Fibroblast of skin of scalp (primary cell): ENCODE data around the gene RHOXF2B. TPM values are rescaled to one million over a fixed set of nuclear protein-coding genes. Genes with fewer than 3 reads are reported as not detected.
"Not testable (repeated sequence)": the region's sequence is repeated elsewhere in the genome, so short reads cannot be mapped to it uniquely, and the experiment has no call there.

Experiments
- DNase-seq: peaks from one replicate; pipeline ENCODE4 v3.0.0-alpha.2; 2013
- polyA plus RNA-seq, 2 experiments: library from polyadenylated mRNA; unstranded; fragments of 120-200 nt; gene quantifications; one replicate each; pipeline ENCODE4 v1.2.1, GENCODE V29; 2013; ENCODE audit not compliant: insufficient read length in 2 of 2

RHOXF2B gene
- not detected for polyA plus RNA-seq (2013, experiment 1 of 2; ENCODE audit: insufficient read length)
- not detected for polyA plus RNA-seq (2013, experiment 2 of 2; ENCODE audit: insufficient read length)

DNA sequence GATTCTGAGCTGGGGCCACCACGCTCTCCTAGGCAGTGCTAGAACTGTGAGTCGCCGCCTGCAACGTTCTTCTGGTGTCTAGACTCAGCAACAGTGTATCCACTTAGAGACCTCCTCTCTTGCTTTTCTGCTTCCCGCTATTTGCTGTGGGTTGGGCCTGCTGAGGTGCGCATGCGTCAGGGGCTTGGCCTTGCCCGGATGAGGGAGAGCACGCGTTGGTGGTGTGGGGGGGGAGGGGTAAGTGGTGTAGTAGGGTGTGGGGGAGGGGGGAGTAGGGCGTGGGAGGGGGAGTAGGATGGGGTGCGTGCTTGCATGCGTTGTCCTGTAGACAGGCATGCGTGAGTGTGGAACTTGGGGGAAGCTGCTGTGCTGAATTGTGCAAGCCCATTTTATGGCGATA lies at the start of gene RHOXF2B:
TSS of gene RHOXF2B (minus strand) at position 101 of the 400 bp plus-strand sequence. CDS start 138 bp downstream, outside the sequence.
- DNase-seq: not testable (repeated sequence)

DNA sequence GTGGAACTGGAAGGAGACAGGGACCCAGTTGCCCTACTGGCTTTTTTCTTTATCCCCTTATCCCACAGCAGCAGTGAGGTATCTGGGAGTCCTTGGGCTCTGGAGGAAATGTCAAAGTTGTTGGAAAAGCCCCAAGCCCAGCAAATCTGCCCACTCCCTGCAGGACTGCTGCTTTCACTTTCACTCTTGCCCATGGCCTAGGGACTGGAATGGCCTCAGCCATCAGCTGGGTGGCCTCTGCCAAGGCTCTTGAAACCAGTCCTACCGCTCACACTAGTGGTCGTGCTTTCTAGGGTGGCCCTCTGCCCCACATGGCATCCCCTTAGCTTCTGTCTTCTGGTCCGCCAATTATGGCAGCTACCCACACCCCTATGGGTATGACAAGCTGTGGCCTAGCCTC lies 48.0 kb upstream of the RHOXF2B start:
- DNase-seq: no peak

DNA sequence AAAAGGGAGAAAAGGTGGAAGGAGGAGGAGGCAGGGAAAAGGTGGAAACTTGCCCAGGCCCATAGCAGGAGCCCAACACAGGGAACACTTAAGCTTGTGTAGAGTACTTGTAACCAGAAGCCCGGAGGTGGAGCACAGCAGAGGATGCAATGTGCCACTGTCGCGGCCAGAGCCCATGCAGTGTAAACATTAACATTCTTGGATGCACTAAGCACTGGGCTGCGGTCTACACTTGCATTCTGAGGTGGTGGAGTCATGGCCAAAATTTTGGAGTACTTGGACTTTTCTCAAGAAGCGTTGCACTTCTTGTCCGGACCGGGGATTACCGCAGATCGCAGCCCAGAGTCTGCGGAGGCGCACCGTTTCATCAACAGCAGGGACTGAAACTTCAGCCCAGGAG lies 42.7 kb upstream of the RHOXF2B start:
- no peak for DNase-seq

DNA sequence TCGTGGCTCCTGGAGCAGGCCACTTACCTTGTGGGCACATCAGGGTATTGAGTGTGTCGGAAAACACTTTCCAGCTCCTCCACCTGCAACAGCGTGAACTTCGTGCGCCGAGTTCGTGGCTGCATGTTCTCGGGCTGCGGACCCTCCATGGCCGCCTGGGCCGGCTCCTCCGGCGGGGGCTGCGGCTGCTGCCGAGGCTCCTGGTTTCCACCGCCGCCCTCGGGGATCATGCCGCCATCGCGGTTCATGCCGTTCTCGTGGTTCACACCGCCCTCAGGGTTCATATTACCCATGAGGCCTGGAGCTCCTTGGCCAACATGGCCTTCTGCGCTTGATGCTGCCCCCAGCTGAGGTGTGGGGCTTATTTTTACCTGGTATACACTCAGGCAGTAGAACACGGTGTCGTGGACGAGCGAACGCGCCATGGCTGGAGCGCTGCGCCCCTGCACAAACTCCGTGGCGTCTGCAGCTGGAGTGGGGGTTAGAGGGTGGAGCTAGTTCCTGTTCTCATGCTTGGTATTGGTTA lies 38.0 kb upstream of the RHOXF2B start, which contains the start of gene RHOXF1:
TSS of gene RHOXF1 (minus strand) at position 476 of the 526 bp plus-strand sequence. CDS start at position 425, 51 bp downstream.
- DNase-seq: no peak

DNA sequence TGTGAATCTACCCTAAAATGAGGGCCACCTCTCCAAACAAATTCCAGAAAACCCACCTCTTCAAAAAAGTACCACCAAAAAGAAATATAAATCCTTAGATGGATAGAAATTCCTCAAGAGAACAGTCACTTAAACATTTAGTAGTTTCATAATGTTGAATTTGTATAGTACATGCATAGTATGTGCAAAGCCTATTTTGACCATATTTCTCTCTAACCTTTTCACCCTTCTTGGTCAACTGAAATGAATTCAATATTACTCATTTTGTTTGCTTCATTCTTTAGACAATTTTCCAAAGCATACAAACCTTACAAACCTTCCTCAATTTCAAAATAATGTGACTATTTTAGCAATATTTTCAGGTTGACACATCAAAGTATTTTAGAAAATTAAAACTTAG lies 34.1 kb upstream of the RHOXF2B start:
- no peak for DNase-seq

DNA sequence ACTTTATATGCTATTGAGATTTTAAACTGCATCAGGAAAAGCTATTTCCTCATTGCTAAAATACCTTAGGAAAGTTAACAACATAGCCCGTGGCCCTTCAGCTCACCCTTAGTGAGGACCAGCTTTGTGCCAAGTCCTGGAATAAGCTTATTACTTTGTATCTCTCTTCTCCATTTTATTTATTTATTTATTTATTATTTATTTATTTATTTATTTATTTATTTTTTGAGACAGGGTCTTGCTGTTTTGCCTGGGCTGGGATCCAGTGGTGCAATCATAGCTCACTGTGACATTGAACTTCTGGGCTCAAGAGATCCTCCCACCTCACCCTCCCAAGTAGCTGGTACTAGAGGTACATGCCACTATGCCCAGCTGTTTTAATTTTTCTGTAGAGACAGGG lies 31.9 kb upstream of the RHOXF2B start:
- no peak for DNase-seq

DNA sequence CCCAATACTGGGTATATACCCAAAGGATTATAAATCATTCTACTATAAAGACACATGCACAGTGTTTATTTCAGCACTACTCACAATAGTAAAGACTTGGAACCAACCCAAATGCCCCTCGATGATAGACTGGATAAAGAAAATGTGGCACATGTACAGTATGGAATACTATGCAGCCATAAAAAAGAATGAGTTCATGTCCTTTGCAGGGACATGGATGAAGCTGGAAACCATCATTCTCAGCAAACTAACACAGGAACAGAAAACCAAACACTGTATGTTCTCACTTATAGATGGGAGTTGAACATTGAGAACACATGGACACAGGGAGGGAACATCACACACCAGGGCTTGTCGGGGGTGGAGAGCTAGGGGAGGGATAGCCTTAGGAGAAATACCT lies 27.2 kb upstream of the RHOXF2B start:
- not testable (repeated sequence) for DNase-seq

DNA sequence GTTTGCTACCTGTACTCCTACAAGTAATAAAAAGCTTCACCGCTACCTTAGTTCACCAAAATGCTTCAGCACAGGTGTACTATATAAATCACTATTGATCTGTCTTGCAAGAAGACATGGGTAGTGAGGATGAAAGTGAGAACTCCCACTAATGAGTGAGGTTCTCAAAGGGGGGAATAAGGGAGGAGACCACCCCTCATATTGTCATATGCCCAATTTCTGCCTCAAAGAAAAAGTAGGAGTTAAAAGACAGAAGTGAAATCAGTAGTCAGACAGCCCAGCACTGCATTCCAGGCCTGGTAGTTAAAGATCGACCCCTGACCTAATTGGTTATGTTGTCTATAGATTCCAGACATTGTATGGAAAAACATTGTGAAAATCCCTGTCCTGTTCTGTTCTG lies 23.6 kb upstream of the RHOXF2B start:
- DNase-seq: not testable (repeated sequence)

DNA sequence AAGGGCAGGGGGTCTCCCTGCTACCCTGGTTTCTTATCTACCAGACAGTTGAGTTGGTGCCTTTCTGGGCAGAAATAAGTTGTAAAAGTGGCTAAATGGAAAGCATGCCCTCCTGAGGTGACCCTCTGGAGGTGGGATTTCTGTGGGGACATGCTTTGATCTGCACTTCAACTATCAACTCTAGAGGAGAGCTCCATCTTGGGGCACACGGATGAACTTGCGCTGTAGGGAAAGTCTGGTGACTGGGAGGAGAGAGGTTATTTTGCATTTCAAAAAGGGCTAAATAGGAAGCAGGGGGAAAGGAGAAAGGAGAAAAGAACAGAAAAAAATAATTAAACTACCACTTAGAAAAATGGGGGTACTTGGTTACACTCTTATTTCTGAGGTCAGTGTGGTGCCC lies 12.7 kb upstream of the RHOXF2B start:
- no peak for DNase-seq

DNA sequence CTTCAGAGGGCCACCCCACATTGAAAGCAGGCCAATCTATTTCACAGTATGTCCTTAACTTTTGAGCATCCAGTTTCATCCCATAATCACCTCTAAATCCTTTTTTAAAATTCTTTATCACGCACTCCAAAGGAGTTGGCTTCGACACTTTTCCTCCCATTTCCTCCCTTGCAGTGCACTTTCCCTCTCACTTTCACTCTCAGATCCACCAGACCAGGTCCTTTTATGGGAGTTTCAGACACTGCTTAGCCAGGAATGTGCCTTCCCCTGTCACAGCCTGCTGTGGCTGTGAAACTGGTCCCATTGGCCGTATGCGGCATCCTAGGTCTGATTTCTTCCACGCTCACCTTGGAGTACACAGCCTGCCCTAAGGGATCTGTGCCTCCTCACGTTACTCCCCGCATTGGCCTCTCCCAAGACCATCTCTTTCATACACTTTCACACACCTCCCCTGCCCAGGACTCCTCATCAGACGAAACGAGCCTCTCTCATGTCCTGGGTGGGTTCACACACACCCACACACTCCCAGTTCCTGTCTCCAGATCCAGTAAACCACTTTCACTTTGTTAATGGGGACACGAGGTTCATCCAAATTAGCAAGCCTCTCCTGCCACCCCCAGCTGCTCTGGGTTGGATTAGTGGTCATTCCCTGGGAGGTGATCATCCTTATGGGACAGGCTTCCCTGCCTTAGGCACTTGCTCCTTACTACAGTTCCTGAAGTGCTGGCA lies 10.0 kb upstream of the RHOXF2B start:
- DNase-seq: no peak

DNA sequence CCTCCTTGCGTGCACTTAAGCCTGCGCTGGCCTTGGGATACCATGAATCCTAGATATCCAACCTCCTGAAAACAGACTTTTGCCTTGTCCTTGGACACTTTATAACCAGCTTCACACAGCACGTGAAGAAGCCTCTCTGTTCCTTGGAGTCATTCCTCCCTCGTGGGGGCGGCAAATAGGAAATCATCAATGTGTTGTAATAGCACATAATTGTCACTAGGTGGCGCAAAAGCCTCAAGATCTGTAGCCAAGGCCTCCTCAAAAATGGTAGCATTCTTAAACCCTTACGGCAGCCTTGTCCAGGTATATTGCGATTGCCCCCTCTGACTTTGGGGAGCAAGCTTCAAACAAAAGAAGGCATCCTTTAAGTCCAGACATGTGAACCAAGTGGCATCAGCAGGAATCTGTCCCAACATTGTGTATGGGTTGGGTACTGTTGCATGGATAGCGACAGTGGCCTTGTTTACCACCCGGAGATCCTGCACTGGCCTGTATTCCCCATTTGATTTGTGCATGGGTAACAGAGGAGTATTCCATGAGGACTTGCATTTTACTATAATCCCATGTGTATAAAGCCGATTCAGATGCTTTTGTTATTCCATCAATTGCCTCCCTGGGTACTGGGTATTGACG lies 8.2 kb upstream of the RHOXF2B start:
- DNase-seq: not testable (repeated sequence)

DNA sequence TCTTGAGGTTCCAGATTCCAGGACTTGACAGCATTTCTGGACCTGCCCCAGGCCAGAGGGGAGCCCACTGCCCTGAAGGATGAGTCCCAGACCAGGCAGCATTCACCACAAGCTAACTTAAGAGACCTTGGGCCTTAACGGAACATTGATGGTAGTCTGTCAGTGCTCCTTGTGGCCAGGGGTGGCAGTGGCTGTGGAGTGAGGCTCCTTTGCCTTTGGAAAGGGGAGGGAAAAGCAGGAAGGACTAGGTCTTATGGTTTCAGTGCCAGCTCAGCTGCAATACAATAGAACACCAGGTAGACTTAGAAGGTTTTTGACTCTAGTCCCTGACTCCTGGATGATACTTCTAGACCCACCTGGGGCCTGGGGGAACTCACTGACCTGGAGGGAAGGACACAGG lies 11.3 kb downstream of the RHOXF2B start:
- DNase-seq: not testable (repeated sequence)

DNA sequence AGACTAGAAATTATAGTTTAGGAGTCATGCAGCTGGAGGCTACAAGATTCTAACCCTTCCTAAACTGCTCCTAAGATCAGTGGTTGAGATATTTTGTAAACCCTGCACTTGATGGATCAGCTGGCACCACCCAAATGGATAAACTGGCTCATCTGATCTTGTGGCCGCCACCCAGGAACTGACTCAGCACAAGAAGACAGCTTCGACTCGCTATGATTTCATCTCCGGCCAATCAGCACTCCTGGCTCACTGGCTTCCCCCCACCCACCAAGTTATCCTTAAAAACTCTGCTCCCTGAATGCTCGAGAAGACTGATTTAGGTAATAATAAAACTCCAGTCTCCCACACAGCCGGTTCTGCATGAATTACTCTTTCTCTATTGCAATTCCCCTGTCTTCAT lies 34.8 kb downstream of the RHOXF2B start:
- not testable (repeated sequence) for DNase-seq

DNA sequence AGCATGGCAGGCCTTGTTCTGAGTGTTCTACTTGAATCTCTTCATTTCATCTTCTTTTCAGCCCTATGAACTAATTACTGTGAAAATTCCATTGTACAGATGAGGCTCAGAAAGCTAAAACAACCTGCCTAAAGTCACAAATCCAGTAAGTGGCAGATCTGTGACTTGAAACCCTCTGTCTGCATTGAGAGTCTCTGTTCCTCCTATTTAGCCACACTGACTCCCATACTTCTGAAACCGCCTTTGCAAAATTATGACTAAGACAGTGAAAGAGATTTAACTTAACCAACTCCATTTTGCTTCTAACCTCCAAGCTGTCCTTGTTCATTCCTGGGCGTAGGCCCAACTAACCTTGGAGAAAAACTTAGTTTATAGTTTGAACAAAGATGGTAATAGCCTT lies 35.2 kb downstream of the RHOXF2B start:
- not testable (repeated sequence) for DNase-seq

DNA sequence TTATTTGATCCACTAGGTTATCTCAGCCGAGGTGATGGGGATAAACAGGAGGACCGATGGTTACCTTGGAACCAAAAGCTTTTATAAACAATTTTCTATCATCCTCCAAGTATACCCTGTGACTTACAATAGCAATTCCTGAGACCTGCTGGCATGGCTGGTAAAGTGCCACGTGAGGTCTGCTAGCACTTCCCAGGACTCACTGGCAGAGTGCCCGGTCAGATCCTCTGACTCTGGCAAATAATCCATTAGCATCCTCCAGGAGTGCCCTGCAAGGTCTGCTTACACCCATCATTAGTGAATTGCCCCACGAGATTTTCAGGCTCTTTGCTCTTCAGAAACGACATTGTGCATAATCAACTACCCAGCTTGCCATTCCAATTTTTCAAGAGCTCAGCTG lies 37.3 kb downstream of the RHOXF2B start:
- DNase-seq: not testable (repeated sequence)

DNA sequence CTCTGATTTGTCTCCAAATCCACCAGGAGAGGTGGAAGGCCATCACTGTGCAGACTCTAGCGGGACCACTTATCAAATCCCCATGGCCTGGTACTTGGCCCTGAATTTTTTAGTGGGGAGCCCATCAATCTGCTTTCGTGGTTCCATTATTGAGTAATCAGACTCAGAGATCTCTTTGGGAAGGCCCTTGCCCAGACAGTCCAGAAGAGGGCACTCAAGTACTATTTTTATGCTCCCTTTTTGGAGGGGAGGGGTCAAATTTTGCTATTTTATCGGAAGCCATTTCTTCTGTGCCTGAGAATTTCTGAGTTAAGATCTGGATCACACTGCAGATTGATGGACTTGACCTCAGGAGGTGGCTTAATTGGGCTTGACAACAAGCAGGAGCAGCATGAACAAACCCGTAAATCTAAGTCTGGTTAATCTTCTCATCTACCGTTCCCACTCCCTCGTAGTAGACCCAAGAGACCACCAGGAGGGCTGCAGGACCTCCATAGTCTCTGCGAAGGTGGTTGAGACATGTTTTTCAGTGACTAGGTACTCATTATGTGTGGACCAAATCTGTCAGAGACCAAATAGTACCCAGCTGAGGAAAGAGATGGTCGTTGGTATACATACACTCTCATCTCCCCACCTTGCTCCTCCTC lies 38.3 kb downstream of the RHOXF2B start:
- not testable (repeated sequence) for DNase-seq

DNA sequence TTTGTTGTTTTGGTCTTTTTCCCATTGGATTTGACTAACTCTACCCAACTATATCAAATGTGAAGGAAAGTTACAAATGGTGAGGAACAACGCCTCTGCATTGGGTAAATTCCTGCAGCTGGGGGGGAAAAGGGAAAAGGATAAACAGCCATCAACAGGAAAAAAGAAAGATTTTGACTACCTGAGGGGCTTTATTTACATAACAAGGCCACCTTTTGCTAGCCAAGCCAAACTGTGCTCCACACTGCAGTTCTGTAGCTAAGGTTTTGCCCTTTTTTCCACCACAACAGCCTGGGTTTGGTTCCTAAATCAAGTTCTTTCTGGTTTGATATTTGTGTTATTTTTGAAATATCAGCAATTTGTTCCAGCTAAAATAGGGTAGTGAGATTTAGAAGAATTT lies 40.8 kb downstream of the RHOXF2B start:
- no peak for DNase-seq

DNA sequence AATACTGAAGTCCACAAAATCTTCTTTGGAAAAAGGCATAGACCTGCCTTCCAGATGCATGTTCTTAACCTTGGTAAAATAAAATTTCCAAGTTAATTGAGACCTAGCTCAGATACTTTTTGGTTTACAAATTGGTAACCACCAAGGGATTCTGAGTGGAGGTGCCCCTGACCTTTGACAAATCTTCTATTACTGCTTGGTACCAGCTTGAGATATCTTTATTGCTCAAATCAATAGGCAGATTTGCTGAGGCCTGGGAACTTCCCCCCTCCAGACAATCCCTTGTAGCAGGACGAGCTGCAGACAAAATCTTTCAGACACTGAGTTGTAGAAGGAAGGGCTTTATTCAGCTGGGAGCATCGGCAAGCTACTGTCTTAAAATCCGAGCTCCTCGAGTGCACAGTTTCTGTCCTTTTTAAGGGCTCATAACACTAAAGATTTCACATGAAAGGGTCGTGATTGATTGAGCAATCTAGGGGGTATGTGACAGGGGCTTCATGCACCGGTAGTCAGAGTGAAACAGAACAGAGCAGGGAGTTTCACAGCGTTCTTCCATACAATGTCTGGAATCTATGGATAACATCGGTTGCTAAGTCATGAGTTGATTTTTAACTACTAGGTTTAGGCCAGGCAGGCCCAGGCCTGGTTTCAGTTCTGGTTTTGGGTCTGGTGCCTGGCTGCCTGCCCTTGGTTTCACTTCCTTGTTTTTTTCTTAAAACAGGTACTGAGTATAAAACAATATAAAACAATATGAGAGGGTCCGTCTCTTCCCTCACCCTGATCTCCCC lies 41.8 kb downstream of the RHOXF2B start:
- DNase-seq: not testable (repeated sequence)

DNA sequence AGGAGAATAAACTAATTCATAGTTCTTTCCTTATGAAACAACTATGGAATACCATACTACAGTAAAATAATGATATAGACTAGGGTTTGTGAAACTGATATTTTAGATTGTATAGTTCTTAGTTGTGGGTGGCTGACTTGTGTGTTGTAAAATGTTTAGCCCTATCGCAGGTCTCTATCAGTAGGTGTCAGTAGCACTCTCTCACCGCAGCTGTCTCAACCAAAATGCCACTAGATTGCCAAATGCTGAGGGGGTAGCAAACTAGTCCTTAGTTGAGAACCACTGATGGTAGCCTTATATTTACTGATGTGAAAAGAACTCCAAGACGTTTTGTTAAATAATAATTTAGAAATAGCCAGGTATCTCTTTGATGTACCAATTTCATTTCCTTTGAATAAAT lies 48.1 kb downstream of the RHOXF2B start:
- no peak for DNase-seq

DNA sequence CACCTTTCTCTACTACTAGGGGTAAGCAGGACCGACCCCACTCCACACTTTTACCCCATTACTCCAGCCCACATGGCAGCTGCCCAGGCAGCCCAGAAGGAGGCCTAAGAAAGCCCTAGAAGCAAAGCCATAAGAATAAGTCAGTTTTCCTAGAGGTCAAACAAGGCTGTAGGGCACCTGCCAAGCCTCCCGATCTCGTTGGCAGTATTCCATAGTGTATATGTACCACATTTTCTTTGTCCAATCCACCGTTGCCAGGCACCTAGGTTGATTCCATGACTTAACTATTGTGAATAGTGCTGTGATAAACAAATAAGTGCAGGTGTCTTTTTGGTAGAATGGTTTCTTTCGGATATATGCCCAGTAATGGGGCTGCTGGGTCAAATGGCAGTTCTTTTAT lies 54.2 kb downstream of the RHOXF2B start:
- no peak for DNase-seq

DNA sequence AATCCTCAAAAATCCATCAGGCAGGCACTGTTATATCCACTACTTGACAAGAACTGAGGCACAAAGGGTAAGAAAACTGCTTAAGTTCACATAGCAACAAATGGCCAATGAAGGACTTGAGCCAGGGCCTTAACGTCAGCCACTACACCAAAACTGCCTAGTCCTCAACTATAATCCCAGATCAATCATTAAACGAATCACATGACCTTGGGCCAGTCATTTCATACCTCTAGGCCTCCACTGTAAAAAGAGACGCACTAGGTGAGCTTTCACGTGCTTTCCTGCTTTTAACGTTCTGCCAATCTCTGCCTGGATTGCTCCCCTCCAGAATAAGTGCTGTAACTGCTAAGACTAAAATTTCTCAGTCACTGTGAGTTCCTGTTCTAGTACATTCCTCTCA lies 54.7 kb downstream of the RHOXF2B start:
- no peak for DNase-seq
